Pancreas (tissue), 10 donors: Measurements from ENCODE around the gene MYRF. TPM values are rescaled to one million over a fixed set of nuclear protein-coding genes. Genes with fewer than 3 reads are reported as not detected.
A peak's percentile ranks its signal among the peaks of the same experiment; 100 is the strongest.

Experiments
- ATAC-seq, 4 donors: fragments of 200-7000 bp; cut with Tn5 transposase; one replicate each; pipeline versions ENCODE4 v1.8.0 to v1.9.1; 2020; ENCODE audit warnings: mild to moderate bottlenecking in 4 of 4, moderate library complexity in 4 of 4
- DNase-seq, 6 donors: peaks; one replicate each; pipeline ENCODE4 v3.0.0-alpha.2; 2020
- FAIRE-seq: peaks from 2 replicates; lab custom pipeline; 2012; peaks lifted over from hg19 to GRCh38; lab: Jason Lieb, UNC
- H3K27ac ChIP-seq, 4 donors: fragments of 200-600 bp; sonication (generic); 1 replicate in 3 of 4; 2 replicates in 1 of 4; pipeline versions ENCODE4 v1.5.0 to v1.8.0; 2020
- H3K27me3 ChIP-seq, 4 donors: fragments of 200-600 bp; one replicate each; pipeline ENCODE4 v1.8.0; 2021
- H3K36me3 ChIP-seq, 3 donors: fragments of 200-600 bp; sonication (generic) in 1 of 3; one replicate each; pipeline versions ENCODE4 v1.5.0 to v1.8.0; 2020 to 2021
- H3K4me1 ChIP-seq, 3 donors: fragments of 200-600 bp; one replicate each; pipeline ENCODE4 v1.8.0; 2021
- H3K4me3 ChIP-seq, 4 donors: fragments of 200-600 bp; sonication (generic) in 2 of 4; one replicate each; pipeline versions ENCODE4 v1.5.0 to v1.8.0; 2020 to 2021
- H3K9me3 ChIP-seq, 4 donors: fragments of 200-600 bp; one replicate each; pipeline ENCODE4 v1.8.0; 2021
- CTCF ChIP-seq, 4 donors: fragments of 200-600 bp; sonication (generic) in 3 of 4; IDR thresholded peaks; one replicate each; pipeline versions ENCODE4 v1.5.0 to v1.8.0; 2021; ENCODE audit warnings: antibody characterized with exemption in 4 of 4
- WGBS, 2 donors: extraction: QIAGEN DNeasy Blood & Tissue Kit; methylation state at CpG; one replicate each; pipeline ENCODE4 v1.1.7; 2013; 5-methylcytosine and 5-hydroxymethylcytosine counted together
- intact Hi-C, 3 donors: fragments of 100-400 bp; cut with DNase I; formaldehyde crosslinking; loops; one replicate each; pipeline versions ENCODE4 v1.11.1 to v1.14.2; 2022
- polyA plus RNA-seq, 2 donors: library from polyadenylated mRNA; stranded (reverse); fragments of 200-250 nt; gene quantifications; one replicate each; pipeline ENCODE4 v1.2.3, GENCODE V29; 2013
- total RNA-seq, 6 donors: library from RNA; stranded (reverse); fragmentation: NEBNext Ultra II Directional in 4 of 6; extraction: Animal tissue kit (Norgen Biotek cat#: 25700) in 4 of 6; gene quantifications; one replicate each; pipeline versions ENCODE4 v1.2.1 to v1.2.4, GENCODE V29; 2021 to 2023
- donor health status: healthy with polysubstance abuse.
- donor health status: DM: no; HTN: no; CAD: no; lungs with moderate emphysema.
- donor health status: DM: no; HTN: no; CAD: no.
- donor health status: control.
- donor health status: control.
- donor health status: Bipolar disorder and iron deficiency.
- donor health status: DM: yes; HTN: yes; CAD: no.
- donor health status: DM: no; HTN: no; CAD: no.
- donor health status: DM: no; HTN: no; CAD: no.
- donor health status: DM: yes; HTN: yes; CAD: no.

Gene MYRF
- total and polyA plus RNA-seq, 8 donors = 19.1 to 69.3 (median 30.2) TPM

- intact Hi-C loops = no loop called here
- DNase-seq (peak in 1 of 6 donors; percentile 45), ATAC-seq (no peak), FAIRE-seq (no peak)
- no peak overlapping the region for H3K27ac ChIP-seq
- H3K27me3 ChIP-seq = no peaks in the 10 kb centered on the region
- peaks cover 22 to 30% (median 23%) of the 10 kb centered on the region in 3 donors for H3K4me1 ChIP-seq
- 86 to 88% methylated on average over 8 to 10 of the region's 10 CpGs for WGBS, 2 donors
- TF ChIP-seq CTCF (IDR thresholded peaks at IDR 0.05) = no peak
- H3K4me3 ChIP-seq = no peak overlapping the region
- H3K9me3 ChIP-seq = no peaks in the 10 kb centered on the region
- H3K36me3 ChIP-seq = peaks cover 0 to 5% (median 0%) of the 10 kb centered on the region in 3 donors
Measured at GRCh38 chr11:61773356-61773755, 20.9 kb downstream of the MYRF start.

- 91 to 94% methylated on average over 18 of the region's 18 CpGs for WGBS, 2 donors
- H3K9me3 ChIP-seq = no peaks in the 10 kb centered on the region
Measured at GRCh38 chr11:61773809-61774208, 21.4 kb downstream of the MYRF start.

GRCh38 chr11:61774411-61774810, 22.0 kb downstream of the MYRF start:
- H3K9me3 ChIP-seq = no peaks in the 10 kb centered on the region
- FAIRE-seq = no peak
- peaks cover 11 to 19% (median 13%) of the 10 kb centered on the region in 3 donors for H3K4me1 ChIP-seq

More at GRCh38 chr11:61773809-61774208, 21.4 kb downstream of the MYRF start:
- no peaks in the 10 kb centered on the region for H3K27me3 ChIP-seq
- ATAC-seq = no peak
- no peak for TF ChIP-seq CTCF (IDR thresholded peaks at IDR 0.05)
- peaks cover 17 to 25% (median 19%) of the 10 kb centered on the region in 3 donors for H3K4me1 ChIP-seq
- H3K4me3 ChIP-seq = no peak overlapping the region
- peaks cover 0 to 9% (median 0%) of the 10 kb centered on the region in 3 donors for H3K36me3 ChIP-seq
- FAIRE-seq = no peak
- intact Hi-C loops = no loop called here
- H3K27ac ChIP-seq = no peak overlapping the region
- DNase-seq = peak in 1 of 6 donors; percentile 72

GRCh38 chr11:61775106-61775505, 22.7 kb downstream of the MYRF start:
- TF ChIP-seq CTCF (IDR thresholded peaks at IDR 0.05) = no peak
- DNase-seq = peak in 2 of 6 donors; percentile 37 to 62
- H3K9me3 ChIP-seq = no peaks in the 10 kb centered on the region
- FAIRE-seq = no peak
- H3K4me3 ChIP-seq = no peak overlapping the region
- H3K27ac ChIP-seq = no peak overlapping the region
- intact Hi-C loops = no loop called here
- 94 to 97% methylated on average over 6 of the region's 6 CpGs for WGBS, 2 donors
- H3K36me3 ChIP-seq = peaks cover 0 to 19% (median 0%) of the 10 kb centered on the region in 3 donors
- no peaks in the 10 kb centered on the region for H3K27me3 ChIP-seq
- peaks cover 8 to 15% (median 13%) of the 10 kb centered on the region in 3 donors for H3K4me1 ChIP-seq
- no peak for ATAC-seq

More at GRCh38 chr11:61774411-61774810, 22.0 kb downstream of the MYRF start:
- no peak overlapping the region for H3K27ac ChIP-seq
- intact Hi-C loops = no loop called here
- peaks cover 0 to 15% (median 0%) of the 10 kb centered on the region in 3 donors for H3K36me3 ChIP-seq
- ATAC-seq = no peak
- TF ChIP-seq CTCF (IDR thresholded peaks at IDR 0.05) = no peak
- no peaks in the 10 kb centered on the region for H3K27me3 ChIP-seq
- peak in 2 of 6 donors; percentile 11 to 41 for DNase-seq
- 90% methylated on average over 8 to 12 of the region's 12 CpGs for WGBS, 2 donors
- H3K4me3 ChIP-seq = no peak overlapping the region
